ENCODE results near the gene FLNC.

DNA sequence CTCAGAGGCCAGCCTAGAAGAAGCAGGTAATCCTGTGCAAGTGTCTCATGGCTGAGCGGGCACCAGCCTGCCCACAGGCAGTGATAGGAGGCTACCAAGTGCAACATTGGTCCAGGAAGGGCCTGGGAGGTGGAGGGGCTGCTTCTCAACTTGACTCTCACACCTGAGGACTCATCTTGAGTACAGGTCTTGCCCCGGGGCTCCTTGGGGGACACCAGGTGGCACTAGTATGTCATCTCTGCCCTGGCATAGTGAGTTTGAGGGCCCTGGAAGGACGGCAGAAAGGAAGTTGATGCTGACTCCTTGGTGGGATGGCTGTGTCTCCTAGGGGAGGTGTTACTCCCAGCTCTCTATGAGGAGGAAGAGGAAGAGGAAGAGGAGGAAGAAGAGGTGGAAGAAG is 36.2 kb upstream of the FLNC start:
- TF ChIP-seq EZH2phosphoT487 (IDR thresholded peaks at IDR 0.05; ENCODE audit: borderline replicate concordance, low read depth) (no peak), JUND (IDR thresholded peaks at IDR 0.05) (no peak), POLR2AphosphoS5 (IDR thresholded peaks at IDR 0.05; ENCODE audit: low read depth, low read length) (no peak), RCOR1 (IDR thresholded peaks at IDR 0.05; ENCODE audit: low read length) (no peak), EP300 (IDR thresholded peaks at IDR 0.05; ENCODE audit: borderline replicate concordance in 1 of 2, low read depth in 1 of 2, low read length in 1 of 2) (no peak), TAF1 (IDR thresholded peaks at IDR 0.05; ENCODE audit: borderline replicate concordance, low read depth, low read length) (no peak), GATA2 (CRISPR knock-in tag; IDR thresholded peaks at IDR 0.05) (no peak)
- TF ChIP-seq, protein P1, sequence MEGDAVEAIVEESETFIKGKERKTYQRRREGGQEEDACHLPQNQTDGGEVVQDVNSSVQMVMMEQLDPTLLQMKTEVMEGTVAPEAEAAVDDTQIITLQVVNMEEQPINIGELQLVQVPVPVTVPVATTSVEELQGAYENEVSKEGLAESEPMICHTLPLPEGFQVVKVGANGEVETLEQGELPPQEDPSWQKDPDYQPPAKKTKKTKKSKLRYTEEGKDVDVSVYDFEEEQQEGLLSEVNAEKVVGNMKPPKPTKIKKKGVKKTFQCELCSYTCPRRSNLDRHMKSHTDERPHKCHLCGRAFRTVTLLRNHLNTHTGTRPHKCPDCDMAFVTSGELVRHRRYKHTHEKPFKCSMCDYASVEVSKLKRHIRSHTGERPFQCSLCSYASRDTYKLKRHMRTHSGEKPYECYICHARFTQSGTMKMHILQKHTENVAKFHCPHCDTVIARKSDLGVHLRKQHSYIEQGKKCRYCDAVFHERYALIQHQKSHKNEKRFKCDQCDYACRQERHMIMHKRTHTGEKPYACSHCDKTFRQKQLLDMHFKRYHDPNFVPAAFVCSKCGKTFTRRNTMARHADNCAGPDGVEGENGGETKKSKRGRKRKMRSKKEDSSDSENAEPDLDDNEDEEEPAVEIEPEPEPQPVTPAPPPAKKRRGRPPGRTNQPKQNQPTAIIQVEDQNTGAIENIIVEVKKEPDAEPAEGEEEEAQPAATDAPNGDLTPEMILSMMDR (IDR thresholded peaks at IDR 0.05): no peak
- TF ChIP-seq, protein P2, sequence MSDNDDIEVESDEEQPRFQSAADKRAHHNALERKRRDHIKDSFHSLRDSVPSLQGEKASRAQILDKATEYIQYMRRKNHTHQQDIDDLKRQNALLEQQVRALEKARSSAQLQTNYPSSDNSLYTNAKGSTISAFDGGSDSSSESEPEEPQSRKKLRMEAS (IDR thresholded peaks at IDR 0.05; ENCODE audit: low read depth): no peak
- TF ChIP-seq, protein P3, sequence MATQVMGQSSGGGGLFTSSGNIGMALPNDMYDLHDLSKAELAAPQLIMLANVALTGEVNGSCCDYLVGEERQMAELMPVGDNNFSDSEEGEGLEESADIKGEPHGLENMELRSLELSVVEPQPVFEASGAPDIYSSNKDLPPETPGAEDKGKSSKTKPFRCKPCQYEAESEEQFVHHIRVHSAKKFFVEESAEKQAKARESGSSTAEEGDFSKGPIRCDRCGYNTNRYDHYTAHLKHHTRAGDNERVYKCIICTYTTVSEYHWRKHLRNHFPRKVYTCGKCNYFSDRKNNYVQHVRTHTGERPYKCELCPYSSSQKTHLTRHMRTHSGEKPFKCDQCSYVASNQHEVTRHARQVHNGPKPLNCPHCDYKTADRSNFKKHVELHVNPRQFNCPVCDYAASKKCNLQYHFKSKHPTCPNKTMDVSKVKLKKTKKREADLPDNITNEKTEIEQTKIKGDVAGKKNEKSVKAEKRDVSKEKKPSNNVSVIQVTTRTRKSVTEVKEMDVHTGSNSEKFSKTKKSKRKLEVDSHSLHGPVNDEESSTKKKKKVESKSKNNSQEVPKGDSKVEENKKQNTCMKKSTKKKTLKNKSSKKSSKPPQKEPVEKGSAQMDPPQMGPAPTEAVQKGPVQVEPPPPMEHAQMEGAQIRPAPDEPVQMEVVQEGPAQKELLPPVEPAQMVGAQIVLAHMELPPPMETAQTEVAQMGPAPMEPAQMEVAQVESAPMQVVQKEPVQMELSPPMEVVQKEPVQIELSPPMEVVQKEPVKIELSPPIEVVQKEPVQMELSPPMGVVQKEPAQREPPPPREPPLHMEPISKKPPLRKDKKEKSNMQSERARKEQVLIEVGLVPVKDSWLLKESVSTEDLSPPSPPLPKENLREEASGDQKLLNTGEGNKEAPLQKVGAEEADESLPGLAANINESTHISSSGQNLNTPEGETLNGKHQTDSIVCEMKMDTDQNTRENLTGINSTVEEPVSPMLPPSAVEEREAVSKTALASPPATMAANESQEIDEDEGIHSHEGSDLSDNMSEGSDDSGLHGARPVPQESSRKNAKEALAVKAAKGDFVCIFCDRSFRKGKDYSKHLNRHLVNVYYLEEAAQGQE (IDR thresholded peaks at IDR 0.05; ENCODE audit: low read depth, low read length): no peak
- TF ChIP-seq, protein P4, sequence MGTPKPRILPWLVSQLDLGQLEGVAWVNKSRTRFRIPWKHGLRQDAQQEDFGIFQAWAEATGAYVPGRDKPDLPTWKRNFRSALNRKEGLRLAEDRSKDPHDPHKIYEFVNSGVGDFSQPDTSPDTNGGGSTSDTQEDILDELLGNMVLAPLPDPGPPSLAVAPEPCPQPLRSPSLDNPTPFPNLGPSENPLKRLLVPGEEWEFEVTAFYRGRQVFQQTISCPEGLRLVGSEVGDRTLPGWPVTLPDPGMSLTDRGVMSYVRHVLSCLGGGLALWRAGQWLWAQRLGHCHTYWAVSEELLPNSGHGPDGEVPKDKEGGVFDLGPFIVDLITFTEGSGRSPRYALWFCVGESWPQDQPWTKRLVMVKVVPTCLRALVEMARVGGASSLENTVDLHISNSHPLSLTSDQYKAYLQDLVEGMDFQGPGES (IDR thresholded peaks at IDR 0.05; ENCODE audit: low read depth, low read length): no peak

All from SK-N-SH (cell line).